ENCODE data around the gene SLC37A1.

The SLC37A1 gene

GRCh38 chr21:42567861-42568260, 54.2 kb downstream of the SLC37A1 start:
- TF ChIP-seq, protein P1, sequence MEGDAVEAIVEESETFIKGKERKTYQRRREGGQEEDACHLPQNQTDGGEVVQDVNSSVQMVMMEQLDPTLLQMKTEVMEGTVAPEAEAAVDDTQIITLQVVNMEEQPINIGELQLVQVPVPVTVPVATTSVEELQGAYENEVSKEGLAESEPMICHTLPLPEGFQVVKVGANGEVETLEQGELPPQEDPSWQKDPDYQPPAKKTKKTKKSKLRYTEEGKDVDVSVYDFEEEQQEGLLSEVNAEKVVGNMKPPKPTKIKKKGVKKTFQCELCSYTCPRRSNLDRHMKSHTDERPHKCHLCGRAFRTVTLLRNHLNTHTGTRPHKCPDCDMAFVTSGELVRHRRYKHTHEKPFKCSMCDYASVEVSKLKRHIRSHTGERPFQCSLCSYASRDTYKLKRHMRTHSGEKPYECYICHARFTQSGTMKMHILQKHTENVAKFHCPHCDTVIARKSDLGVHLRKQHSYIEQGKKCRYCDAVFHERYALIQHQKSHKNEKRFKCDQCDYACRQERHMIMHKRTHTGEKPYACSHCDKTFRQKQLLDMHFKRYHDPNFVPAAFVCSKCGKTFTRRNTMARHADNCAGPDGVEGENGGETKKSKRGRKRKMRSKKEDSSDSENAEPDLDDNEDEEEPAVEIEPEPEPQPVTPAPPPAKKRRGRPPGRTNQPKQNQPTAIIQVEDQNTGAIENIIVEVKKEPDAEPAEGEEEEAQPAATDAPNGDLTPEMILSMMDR (conservative IDR thresholded peaks at IDR 0.05): no peak
- TF ChIP-seq ZFX (IDR thresholded peaks at IDR 0.05): no peak
- no peak overlapping the region for H3K27ac ChIP-seq

DNA sequence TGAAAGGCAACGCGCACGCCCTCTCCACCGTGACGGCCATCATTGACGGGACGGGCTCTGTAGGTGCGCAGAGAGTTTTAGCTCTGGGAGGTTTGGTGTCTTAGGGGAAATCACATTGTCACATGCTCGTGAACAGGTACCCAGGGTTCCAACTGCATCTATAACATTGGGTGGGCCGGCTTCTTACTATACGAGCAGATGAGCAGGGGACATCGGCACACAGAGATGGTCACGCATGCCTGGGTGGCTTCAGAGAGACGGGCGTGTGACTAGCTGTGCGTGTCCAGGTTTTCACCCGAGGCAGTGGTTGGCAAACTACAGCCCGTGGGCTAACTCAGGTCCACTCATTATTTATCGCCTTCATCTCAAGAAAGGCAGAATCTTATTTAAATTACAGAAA, 54.7 kb downstream of the SLC37A1 start:
- H3K27ac ChIP-seq: no peak overlapping the region
- TF ChIP-seq ZFX (IDR thresholded peaks at IDR 0.05): no peak
- TF ChIP-seq, protein P1 (conservative IDR thresholded peaks at IDR 0.05): no peak

GRCh38 chr21:42568866-42569731, 55.4 kb downstream of the SLC37A1 start:
- H3K27ac ChIP-seq: no peak overlapping the region
- TF ChIP-seq, protein P1 (conservative IDR thresholded peaks at IDR 0.05): no peak
- no peak for TF ChIP-seq ZFX (IDR thresholded peaks at IDR 0.05)

- TF ChIP-seq, protein P1 (conservative IDR thresholded peaks at IDR 0.05): no peak
- no peak for TF ChIP-seq ZFX (IDR thresholded peaks at IDR 0.05)
- H3K27ac ChIP-seq: no peak overlapping the region
These were observed 56.2 kb downstream of the SLC37A1 start for GRCh38 chr21:42569732-42570301.

DNA sequence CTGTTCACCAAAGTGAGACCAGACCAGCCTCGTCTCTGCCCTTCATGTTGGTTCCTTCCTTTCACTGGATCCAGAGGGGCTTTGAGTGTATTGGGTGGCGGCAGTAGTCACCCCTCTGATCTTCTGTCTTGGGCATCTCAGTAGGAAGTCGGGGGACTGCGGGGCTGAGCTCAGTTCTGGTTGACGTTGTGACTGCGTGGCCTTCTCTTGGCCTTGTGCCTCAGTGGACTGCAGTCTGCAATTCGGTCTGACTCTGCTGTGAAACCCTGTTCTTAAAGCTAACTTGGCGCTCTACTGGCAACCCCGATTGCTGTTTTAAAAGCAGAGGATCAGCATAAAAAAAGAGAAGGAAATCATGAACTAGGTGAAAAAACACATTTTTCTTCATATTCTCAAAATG, 56.7 kb downstream of the SLC37A1 start:
- TF ChIP-seq, protein P1 (conservative IDR thresholded peaks at IDR 0.05): no peak
- TF ChIP-seq ZFX (IDR thresholded peaks at IDR 0.05): no peak
- H3K27ac ChIP-seq: no peak overlapping the region

- no peak overlapping the region for H3K27ac ChIP-seq
- TF ChIP-seq, protein P1 (conservative IDR thresholded peaks at IDR 0.05): no peak
- TF ChIP-seq ZFX (IDR thresholded peaks at IDR 0.05): no peak
These were observed 57.3 kb downstream of the SLC37A1 start for GRCh38 chr21:42570841-42571387.

Measured in C4-2B (cell line).